GM18873 (cell line): ENCODE measurements around the gene SNX11.

Source experiments
- ATAC-seq: cut with Tn5 transposase; IDR thresholded peaks from one replicate; pipeline ENCODE4 v1.9.1; 2021; ENCODE audit warnings: mild to moderate bottlenecking, moderate library complexity, moderate number of reproducible peaks; ENCODE audit not compliant: unreplicated experiment, low FRiP score

The SNX11 gene

DNA sequence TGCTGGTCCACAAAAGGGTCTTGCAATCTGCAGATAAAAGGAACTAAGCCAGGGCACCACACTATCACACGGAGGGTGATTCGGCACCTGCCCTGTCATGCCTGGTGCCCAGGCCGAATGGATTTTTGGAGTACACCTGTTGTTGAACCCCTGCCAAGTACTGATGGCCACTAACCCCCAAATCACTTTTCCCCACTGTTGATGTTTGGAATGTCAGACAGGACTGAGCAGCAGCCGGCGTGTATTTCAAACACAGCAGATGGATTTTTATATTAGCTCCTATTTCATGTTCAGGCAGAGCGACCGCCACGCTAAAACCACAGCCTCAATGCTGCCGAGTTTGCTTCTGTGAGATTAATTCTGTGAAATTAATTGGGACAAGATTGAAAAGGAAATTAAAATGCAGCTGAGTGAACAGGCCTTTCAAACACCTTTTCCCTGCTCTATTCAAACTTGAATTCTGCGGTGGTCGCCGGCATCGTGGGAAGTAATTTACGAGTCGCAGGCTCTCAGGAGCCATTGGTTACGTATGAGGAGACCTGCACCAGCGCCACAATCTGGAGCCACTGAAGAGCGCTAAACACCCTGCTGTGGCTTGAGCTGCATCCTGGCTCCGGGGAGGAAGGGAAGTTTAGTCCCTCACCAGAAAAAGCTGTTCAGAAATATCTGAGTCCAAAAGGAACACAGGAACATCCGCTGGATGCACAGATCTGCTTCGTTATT is 48.5 kb downstream of the SNX11 start:
- ATAC-seq: no peak

DNA sequence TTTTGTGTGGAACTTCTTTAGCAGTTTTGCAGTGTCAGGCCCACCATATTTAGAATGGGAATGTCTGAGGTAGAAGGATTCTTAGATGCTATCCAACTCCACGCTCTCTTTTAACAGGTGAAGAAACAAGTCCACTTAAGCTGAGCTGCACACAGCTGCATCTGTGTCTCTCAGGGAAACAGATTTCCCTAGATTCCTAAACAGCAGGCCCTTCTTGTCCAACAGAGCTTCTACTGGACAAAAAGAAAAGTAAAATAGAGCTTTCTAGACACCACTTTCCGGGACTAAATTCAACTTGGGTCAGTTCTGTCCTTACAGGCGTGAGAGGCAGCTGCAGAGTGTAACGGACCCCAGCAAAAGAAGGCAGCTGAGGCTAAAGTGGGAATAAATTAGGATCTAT is 51.7 kb downstream of the SNX11 start:
- ATAC-seq: no peak

DNA sequence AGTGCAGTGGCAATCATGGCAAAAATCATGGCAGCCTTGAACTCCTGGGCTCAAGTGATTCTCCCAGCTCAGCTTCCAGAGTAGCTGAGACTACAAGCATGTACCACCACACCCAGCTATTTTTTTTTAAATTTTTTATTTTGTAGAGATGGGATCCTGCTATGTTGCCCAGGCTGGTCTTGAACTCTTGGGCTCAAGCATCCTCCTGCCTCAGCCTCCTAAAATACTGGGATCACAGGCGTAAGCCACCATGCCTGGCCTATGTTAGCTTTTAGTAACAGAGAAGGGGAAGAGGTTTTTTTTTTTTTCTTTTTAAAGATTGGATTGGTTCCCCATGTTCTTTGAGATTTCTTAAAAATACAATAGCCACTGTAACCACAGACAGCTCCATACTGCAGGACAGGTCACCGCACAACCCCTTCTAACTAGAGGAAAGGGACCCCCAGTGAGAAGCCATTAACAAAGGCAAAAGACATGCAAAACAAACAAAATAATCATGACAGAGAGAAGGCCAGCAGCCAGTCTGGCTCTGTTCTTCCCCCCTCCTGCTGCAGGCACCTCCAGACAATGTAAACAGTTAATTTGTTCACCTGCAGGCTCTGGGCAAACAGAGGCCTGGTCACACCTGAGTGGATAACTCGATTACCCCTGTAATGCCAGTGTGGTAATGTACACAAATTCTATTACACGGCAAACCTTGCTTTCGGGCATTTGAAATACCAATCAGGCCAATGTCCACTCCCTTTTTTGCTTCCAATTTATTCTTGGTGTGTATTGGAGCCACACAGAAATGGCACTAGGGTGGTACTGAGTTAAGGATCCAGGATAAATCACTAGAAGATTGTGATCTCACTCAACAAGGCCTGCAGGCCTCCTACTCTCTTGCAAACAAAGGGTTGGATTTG is 52.9 kb downstream of the SNX11 start:
- no peak for ATAC-seq

DNA sequence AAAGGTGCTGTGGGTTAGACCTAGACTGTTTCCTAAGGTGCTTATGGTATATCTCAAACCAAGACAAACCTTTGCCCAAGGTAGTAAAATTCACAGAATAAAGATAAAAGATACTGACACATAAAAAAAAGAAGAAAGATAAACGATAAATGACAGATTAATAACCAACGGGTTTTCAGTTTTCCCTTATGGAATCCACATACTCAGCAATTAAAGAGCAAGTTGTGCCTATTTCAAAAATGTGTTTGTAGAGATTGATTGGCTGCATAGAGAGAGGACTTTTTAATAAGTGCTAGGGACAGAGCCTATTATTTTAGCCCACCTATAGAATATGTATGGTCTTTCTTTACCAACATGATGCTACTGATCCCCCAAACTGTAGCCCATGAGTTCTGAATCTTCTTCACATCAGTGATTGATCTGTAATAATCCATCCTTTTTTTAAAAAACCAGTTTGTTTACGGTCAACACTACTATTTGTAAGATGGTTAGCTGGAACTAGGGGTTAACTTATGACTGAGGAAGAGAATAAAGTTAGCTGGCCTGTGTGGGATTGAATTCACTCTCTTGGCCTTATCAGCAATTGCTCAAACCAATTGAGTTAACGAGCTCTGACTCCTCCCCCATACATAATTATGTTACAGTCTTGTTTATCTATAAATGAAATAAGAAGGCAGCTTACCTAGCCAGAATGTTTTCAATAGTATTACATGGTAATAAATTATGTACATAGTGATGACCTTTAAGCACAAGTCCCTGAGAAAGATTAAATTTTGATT is 53.8 kb downstream of the SNX11 start:
- no peak for ATAC-seq

DNA sequence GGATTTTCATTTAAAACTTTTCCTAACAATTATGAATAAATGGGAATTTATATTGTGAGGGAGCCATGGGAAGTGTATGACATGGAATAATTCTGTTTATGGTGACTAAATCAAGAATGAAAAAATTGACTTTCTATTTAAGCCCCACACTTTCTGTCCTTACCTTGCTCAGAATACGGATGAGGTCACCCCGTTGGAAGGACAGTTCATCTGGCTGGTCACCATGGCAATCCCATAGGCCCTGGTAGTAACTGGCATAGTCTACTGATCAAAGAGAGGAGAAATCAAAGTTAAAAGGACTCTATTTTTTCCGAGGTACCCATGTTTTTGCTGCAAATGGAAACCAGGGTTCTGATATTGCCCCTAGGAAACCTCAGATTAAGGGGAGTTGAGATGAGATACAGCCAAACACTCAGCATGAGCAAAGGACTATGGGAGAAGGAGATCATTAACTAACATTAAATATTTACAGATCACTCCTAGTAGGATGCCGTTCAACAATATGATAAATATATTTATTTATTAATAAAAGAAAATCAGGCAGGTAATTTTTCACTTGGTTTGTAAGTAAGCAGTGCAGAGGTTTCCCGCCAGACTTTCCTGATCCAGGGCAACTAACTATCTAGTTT is 54.9 kb downstream of the SNX11 start:
- ATAC-seq: no peak

DNA sequence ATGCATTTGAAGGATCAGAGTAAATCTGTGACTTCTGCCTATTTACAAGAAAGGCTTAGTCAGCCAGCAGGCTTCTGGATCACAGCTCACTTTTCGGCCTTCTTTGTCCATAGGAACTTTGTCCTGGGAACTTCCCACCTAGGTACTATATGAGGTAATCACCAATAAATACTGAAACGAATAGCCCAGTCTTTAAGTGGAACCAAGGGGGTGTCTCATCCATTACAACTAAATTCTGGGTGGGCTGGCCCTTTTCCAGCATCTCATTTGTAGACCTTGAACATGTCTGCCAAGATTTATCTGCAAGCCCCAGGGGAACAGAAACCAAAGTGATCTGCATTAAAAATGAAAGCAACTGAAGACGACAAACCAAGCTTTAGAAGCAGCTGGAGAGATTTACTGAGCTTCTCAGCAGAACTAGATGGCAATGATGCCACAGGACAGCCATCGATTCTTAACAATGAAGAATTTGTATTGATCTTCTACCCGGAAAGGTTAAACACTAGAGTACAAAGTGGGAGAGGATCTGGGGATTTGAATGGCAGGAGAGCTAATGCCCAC is 55.5 kb downstream of the SNX11 start:
- ATAC-seq: no peak

DNA sequence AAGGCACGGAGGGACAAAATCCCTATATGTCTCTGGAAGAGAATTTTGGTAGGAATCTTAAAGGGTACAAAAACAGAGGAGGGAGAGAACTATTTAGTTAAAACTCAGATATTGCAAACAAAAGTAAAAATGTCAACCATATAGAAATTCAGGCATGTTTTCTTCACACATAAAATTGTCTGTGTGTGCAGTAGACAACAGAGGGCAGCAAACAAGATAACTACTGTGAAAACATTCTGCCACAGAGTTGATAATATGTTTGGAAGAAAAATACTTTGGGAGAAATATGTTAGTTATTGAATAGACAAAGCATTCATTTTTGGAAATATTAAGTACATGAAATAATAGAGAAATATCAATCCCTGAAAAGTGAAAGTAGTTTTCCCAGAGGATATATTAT is 56.2 kb downstream of the SNX11 start:
- no peak for ATAC-seq

DNA sequence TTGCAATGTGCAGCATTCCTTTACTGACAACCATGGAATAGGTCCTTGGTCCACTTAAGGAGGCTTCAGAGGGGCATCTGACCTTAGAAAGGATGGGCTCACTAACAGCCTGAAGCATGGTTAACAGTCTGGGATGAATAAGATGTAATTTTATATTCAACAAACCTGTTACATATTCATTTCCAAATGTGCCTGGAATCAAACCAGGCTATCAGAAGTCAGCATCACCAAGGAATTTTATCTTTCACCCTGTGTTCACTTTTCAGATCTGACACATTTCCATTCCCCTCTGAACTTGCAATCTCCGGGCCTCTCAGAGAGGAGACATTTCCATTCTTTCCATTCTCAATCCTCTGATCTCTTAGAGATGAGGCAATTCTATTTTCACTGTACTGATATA is 62.4 kb downstream of the SNX11 start:
- no peak for ATAC-seq
